ENCODE results near the gene CEP57. TPM values are rescaled to one million over a fixed set of nuclear protein-coding genes. Genes with fewer than 3 reads are reported as not detected.

CEP57 gene
- total and polyA plus RNA-seq, 9 donors: 40.8 to 54.7 (median 46.1) TPM

DNA sequence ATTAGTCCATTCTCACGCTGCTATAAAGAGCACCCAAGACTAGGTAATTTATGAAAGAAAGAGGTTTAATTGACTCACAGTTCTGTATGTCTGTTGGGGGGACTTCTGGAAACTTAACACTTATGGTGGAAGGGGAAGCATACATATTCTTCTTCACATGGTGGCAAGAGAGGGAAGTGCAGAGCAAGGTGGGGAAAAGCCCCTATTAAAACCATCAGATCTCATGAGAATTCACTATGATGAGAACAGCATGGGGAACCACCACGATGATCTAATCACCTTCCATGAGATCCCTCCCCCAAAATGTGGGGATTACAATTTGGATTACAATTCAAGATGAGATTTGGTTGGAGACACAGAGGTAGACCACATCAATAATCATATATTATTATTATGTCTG is 25.7 kb downstream of the CEP57 start:
- H3K4me1 ChIP-seq (ENCODE audit: control insufficient read depth, insufficient read depth, low read length): no peaks in the 10 kb centered on the region
- DNase-seq: no peak
- H3K9me3 ChIP-seq (replicated peaks; ENCODE audit: control insufficient read depth, low read depth, low read length): no peaks in the 10 kb centered on the region
- no peaks in the 10 kb centered on the region for H3K27me3 ChIP-seq (ENCODE audit: control insufficient read depth, insufficient read depth, low read length)
- H3K27ac ChIP-seq (ENCODE audit: low read length): no peak overlapping the region
- peaks cover 12% of the 10 kb centered on the region for H3K36me3 ChIP-seq (ENCODE audit: control insufficient read depth, insufficient read depth, low read length)
- no peak overlapping the region for H3K4me3 ChIP-seq (ENCODE audit: low read length)
- no CpG with 5 or more reads among the region's 2 CpGs for WGBS (ENCODE audit: insufficient coverage)

DNA sequence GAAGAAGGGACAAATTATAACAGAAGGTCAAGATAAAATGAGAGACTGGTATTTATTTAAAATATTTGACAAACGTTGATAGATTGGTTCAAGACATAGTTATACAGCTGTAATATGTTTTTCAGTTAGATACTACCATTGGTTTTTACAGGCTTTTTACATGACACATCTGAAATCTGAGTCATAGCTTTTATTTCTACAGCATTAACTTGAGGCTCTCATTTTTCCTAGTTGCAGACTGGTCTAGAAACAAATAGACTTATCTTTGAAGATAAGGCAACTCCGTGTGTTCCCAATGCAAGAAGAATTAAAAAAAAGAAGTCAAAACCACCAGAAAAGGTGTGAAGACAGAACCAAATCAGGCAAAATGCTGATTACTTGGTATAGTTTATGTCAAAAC is 31.3 kb downstream of the CEP57 start:
- Histone ChIP-seq H3K4me1 (ENCODE audit: control insufficient read depth, insufficient read depth, low read length) (no peaks in the 10 kb centered on the region), H3K27me3 (ENCODE audit: control insufficient read depth, insufficient read depth, low read length) (no peaks in the 10 kb centered on the region), H3K9me3 (replicated peaks; ENCODE audit: control insufficient read depth, low read depth, low read length) (no peaks in the 10 kb centered on the region), H3K4me3 (ENCODE audit: low read length) (no peak overlapping the region), H3K36me3 (ENCODE audit: control insufficient read depth, insufficient read depth, low read length) (peaks cover 15% of the 10 kb centered on the region), H3K27ac (ENCODE audit: low read length) (no peak overlapping the region)
- WGBS (ENCODE audit: insufficient coverage): no CpG with 5 or more reads among the region's 2 CpGs
- DNase-seq: no peak

- no peaks in the 10 kb centered on the region for H3K27me3 ChIP-seq (ENCODE audit: control insufficient read depth, insufficient read depth, low read length)
- no peak overlapping the region for H3K27ac ChIP-seq (ENCODE audit: low read length)
- H3K9me3 ChIP-seq (replicated peaks; ENCODE audit: control insufficient read depth, low read depth, low read length): no peaks in the 10 kb centered on the region
- no peaks in the 10 kb centered on the region for H3K4me1 ChIP-seq (ENCODE audit: control insufficient read depth, insufficient read depth, low read length)
- WGBS (ENCODE audit: insufficient coverage): 100% methylated on average over 1 of the region's 4 CpGs
- H3K4me3 ChIP-seq (ENCODE audit: low read length): no peak overlapping the region
- H3K36me3 ChIP-seq (ENCODE audit: control insufficient read depth, insufficient read depth, low read length): peaks cover 18% of the 10 kb centered on the region
- DNase-seq: no peak
Measured at GRCh38 chr11:95827696-95828095, 37.4 kb downstream of the CEP57 start.

DNA sequence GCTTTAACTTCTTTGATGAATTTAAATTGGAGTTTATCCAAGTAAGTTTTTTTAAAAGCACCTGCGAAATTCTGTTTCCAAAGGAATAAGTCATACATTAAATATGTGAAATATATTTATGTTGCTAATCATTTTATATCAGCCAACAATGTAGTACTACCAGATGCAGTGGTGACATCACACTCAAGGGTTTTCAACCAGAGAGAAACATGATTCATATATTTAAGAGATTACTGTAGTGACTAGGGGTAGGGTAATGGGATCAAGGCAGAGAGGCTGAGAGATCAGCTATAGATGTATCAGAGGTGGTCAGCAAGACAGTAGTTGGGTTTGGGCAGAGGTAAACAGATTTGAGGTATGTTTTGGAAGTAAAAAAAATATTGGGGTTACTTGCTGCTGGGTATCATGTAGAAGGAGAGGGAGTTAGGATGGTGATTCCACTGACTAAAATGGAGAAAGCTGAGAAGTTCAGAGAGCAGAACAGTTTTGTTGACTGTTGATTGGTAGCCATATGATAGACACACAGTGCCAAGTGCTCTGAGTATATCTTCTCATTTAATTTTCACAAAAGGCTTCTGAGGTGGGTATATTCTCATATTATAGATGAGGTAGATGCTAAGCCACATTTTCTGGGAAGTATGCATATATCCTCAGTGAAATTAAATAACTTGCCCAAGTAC is 39.4 kb downstream of the CEP57 start:
- peaks cover 18% of the 10 kb centered on the region for H3K36me3 ChIP-seq (ENCODE audit: control insufficient read depth, insufficient read depth, low read length)
- WGBS (ENCODE audit: insufficient coverage): no CpG with 5 or more reads among the region's 1 CpG

GRCh38 chr11:95831198-95831883 is 41.0 kb downstream of the CEP57 start:
- Histone ChIP-seq H3K9me3 (replicated peaks; ENCODE audit: control insufficient read depth, low read depth, low read length) (no peaks in the 10 kb centered on the region), H3K36me3 (ENCODE audit: control insufficient read depth, insufficient read depth, low read length) (peaks cover 21% of the 10 kb centered on the region), H3K27ac (ENCODE audit: low read length) (no peak overlapping the region), H3K27me3 (ENCODE audit: control insufficient read depth, insufficient read depth, low read length) (no peaks in the 10 kb centered on the region), H3K4me3 (ENCODE audit: low read length) (no peak overlapping the region), H3K4me1 (ENCODE audit: control insufficient read depth, insufficient read depth, low read length) (no peaks in the 10 kb centered on the region)
- DNase-seq: no peak
- WGBS (ENCODE audit: insufficient coverage): no CpG with 5 or more reads among the region's 2 CpGs

More for the DNA sequence above, 39.4 kb downstream of the CEP57 start:
- DNase-seq: peak; percentile 18
- Histone ChIP-seq H3K27ac (ENCODE audit: low read length) (no peak overlapping the region), H3K27me3 (ENCODE audit: control insufficient read depth, insufficient read depth, low read length) (no peaks in the 10 kb centered on the region), H3K4me3 (ENCODE audit: low read length) (no peak overlapping the region), H3K9me3 (replicated peaks; ENCODE audit: control insufficient read depth, low read depth, low read length) (no peaks in the 10 kb centered on the region), H3K4me1 (ENCODE audit: control insufficient read depth, insufficient read depth, low read length) (no peaks in the 10 kb centered on the region)

- H3K4me1 ChIP-seq (ENCODE audit: control insufficient read depth, insufficient read depth, low read length): no peaks in the 10 kb centered on the region
- H3K27ac ChIP-seq (ENCODE audit: low read length): no peak overlapping the region
- H3K4me3 ChIP-seq (ENCODE audit: low read length): no peak overlapping the region
- WGBS (ENCODE audit: insufficient coverage): 44% methylated on average over 2 of the region's 3 CpGs
- peaks cover 20% of the 10 kb centered on the region for H3K36me3 ChIP-seq (ENCODE audit: control insufficient read depth, insufficient read depth, low read length)
- no peaks in the 10 kb centered on the region for H3K27me3 ChIP-seq (ENCODE audit: control insufficient read depth, insufficient read depth, low read length)
- DNase-seq: no peak
- H3K9me3 ChIP-seq (replicated peaks; ENCODE audit: control insufficient read depth, low read depth, low read length): no peaks in the 10 kb centered on the region
Measured at GRCh38 chr11:95832763-95833162, 42.5 kb downstream of the CEP57 start.

DNA sequence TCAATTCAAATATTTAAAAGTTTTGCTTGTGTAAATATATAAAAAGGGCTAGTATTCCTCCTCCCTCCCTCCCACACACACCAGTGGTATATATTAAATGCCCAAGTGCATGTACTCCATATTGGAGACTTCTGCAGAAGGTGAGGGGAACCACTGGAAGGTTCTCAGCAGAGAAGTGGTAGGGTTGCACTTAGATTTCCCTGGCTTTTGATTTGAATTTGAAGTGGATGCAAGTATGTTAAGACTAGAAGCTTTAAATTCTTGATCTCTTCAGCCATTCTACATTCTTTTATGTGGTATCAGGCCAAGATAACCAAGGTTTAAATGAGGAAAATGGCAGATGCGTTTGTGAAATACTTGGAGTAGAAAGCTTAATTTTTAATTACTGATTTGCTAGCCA is 43.1 kb downstream of the CEP57 start:
- H3K36me3 ChIP-seq (ENCODE audit: control insufficient read depth, insufficient read depth, low read length): peaks cover 20% of the 10 kb centered on the region
- no peak for DNase-seq
- no peak overlapping the region for H3K4me3 ChIP-seq (ENCODE audit: low read length)
- no peak overlapping the region for H3K27ac ChIP-seq (ENCODE audit: low read length)
- H3K9me3 ChIP-seq (replicated peaks; ENCODE audit: control insufficient read depth, low read depth, low read length): no peaks in the 10 kb centered on the region
- H3K27me3 ChIP-seq (ENCODE audit: control insufficient read depth, insufficient read depth, low read length): no peaks in the 10 kb centered on the region
- WGBS (ENCODE audit: insufficient coverage): no CpG with 5 or more reads among the region's 1 CpG
- no peaks in the 10 kb centered on the region for H3K4me1 ChIP-seq (ENCODE audit: control insufficient read depth, insufficient read depth, low read length)

DNA sequence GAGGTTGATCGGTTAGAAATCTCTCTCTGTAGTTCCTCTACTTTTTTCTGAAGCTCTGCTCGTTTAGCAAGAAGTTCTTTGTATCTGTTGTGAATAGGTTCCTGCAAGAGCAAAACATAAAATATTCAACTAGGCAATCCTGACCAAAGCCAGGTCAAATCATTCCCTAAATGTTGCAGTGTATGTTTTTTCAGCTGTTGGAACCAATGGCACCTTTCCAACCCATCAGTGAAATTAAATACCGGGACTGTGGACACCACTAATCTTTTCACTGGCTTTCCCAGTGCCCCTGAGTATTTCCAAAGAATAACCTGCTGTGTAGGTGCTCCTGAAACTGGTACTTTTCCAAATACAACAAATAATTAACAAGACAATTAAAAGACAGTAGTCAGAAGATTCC is 45.1 kb downstream of the CEP57 start:
- H3K27me3 ChIP-seq (ENCODE audit: control insufficient read depth, insufficient read depth, low read length): no peaks in the 10 kb centered on the region
- H3K4me1 ChIP-seq (ENCODE audit: control insufficient read depth, insufficient read depth, low read length): no peaks in the 10 kb centered on the region
- WGBS (ENCODE audit: insufficient coverage): 44% methylated on average over 1 of the region's 3 CpGs
- no peak overlapping the region for H3K27ac ChIP-seq (ENCODE audit: low read length)
- DNase-seq: peak; percentile 40
- H3K36me3 ChIP-seq (ENCODE audit: control insufficient read depth, insufficient read depth, low read length): peaks cover 13% of the 10 kb centered on the region
- H3K4me3 ChIP-seq (ENCODE audit: low read length): no peak overlapping the region
- no peaks in the 10 kb centered on the region for H3K9me3 ChIP-seq (replicated peaks; ENCODE audit: control insufficient read depth, low read depth, low read length)

- no peak overlapping the region for H3K4me3 ChIP-seq (ENCODE audit: low read length)
- WGBS (ENCODE audit: insufficient coverage): no CpG with 5 or more reads among the region's 3 CpGs
- peak; percentile 81 for DNase-seq
- no peak overlapping the region for H3K27ac ChIP-seq (ENCODE audit: low read length)
- H3K27me3 ChIP-seq (ENCODE audit: control insufficient read depth, insufficient read depth, low read length): no peaks in the 10 kb centered on the region
- H3K36me3 ChIP-seq (ENCODE audit: control insufficient read depth, insufficient read depth, low read length): peaks cover 13% of the 10 kb centered on the region
- H3K9me3 ChIP-seq (replicated peaks; ENCODE audit: control insufficient read depth, low read depth, low read length): no peaks in the 10 kb centered on the region
- no peaks in the 10 kb centered on the region for H3K4me1 ChIP-seq (ENCODE audit: control insufficient read depth, insufficient read depth, low read length)
Measured at GRCh38 chr11:95835768-95836488, 45.6 kb downstream of the CEP57 start.

GRCh38 chr11:95845167-95845566 is 54.9 kb downstream of the CEP57 start:
- H3K36me3 ChIP-seq (ENCODE audit: control insufficient read depth, insufficient read depth, low read length): peaks cover 17% of the 10 kb centered on the region
- no peaks in the 10 kb centered on the region for H3K4me1 ChIP-seq (ENCODE audit: control insufficient read depth, insufficient read depth, low read length)
- no peak overlapping the region for H3K27ac ChIP-seq (ENCODE audit: low read length)
- no CpG with 5 or more reads among the region's 1 CpG for WGBS (ENCODE audit: insufficient coverage)
- no peaks in the 10 kb centered on the region for H3K9me3 ChIP-seq (replicated peaks; ENCODE audit: control insufficient read depth, low read depth, low read length)
- H3K27me3 ChIP-seq (ENCODE audit: control insufficient read depth, insufficient read depth, low read length): no peaks in the 10 kb centered on the region
- H3K4me3 ChIP-seq (ENCODE audit: low read length): no peak overlapping the region
- no peak for DNase-seq

Measured in muscle of leg (tissue), 11 donors.